Left colon (tissue), 2 donors: ENCODE data around the gene ADGRG7. TPM values are rescaled to one million over a fixed set of nuclear protein-coding genes. Genes with fewer than 3 reads are reported as not detected.
A peak's percentile ranks its signal among the peaks of the same experiment; 100 is the strongest.

Experiments
- ATAC-seq: fragments of 200-7000 bp; cut with Tn5 transposase; one replicate; pipeline ENCODE4 v1.9.1; 2020; ENCODE audit warnings: mild to moderate bottlenecking, moderate library complexity
- DNase-seq, 2 donors: peaks; one replicate each; pipeline ENCODE4 v3.0.0-alpha.2; 2020
- intact Hi-C, 2 donors: fragments of 100-400 bp; cut with DNase I in 1 of 2; cut with micrococcal nuclease in 1 of 2; formaldehyde crosslinking; loops; one replicate each; pipeline versions ENCODE4 v1.11.2 to v1.14.0; 2022; cut with DNase I, micrococcal nuclease
- total RNA-seq, 2 donors: library from RNA; stranded (reverse); fragmentation: NEBNext Ultra II Directional; extraction: Animal tissue kit (Norgen Biotek cat#: 25700); gene quantifications; one replicate each; pipeline ENCODE4 v1.2.1, GENCODE V29; 2021
- donor health status: DM: no; HTN: no; CAD: no.
- donor health status: DM: yes; HTN: yes; CAD: no.

ADGRG7 gene
- total RNA-seq, 2 donors from 2014 or later = 11.7 to 15.6 TPM

GRCh38 chr3:100590114-100590839 is 19.1 kb upstream of the ADGRG7 start:
- ATAC-seq (peak; percentile 79), DNase-seq (peak; percentile 37 to 50)
- intact Hi-C loops = loop anchor here in 1 of 2 donors (2.0 kb wide), 1 partner anchor 127 kb away; no protein-coding TSS in a partner anchor

GRCh38 chr3:100590840-100591147 is 18.6 kb upstream of the ADGRG7 start:
- no peak for DNase-seq
- intact Hi-C loops = loop anchor here in 1 of 2 donors (2.0 kb wide), 1 partner anchor 128 kb away; no protein-coding TSS in a partner anchor

GRCh38 chr3:100591411-100591810 is 18.0 kb upstream of the ADGRG7 start:
- DNase-seq (no peak), ATAC-seq (peak; percentile 95)
- intact Hi-C loops = loop anchor here in 1 of 2 donors (2.0 kb wide), 1 partner anchor 129 kb away; no protein-coding TSS in a partner anchor

More at GRCh38 chr3:100590840-100591147, 18.6 kb upstream of the ADGRG7 start:
- no peak for ATAC-seq

- ATAC-seq (peak; percentile 85), DNase-seq (peak in 1 of 2 donors; percentile 56)
These were observed 9.0 kb upstream of the ADGRG7 start for GRCh38 chr3:100600181-100601042.

GRCh38 chr3:100602506-100603444 is 6.6 kb upstream of the ADGRG7 start:
- DNase-seq (no peak), ATAC-seq (peak; percentile 73)
- intact Hi-C loops = no loop called here

More at GRCh38 chr3:100600181-100601042, 9.0 kb upstream of the ADGRG7 start:
- intact Hi-C loops = no loop called here

- DNase-seq (no peak), ATAC-seq (peak; percentile 60)
- intact Hi-C loops = no loop called here
These were observed 5.9 kb upstream of the ADGRG7 start for GRCh38 chr3:100603469-100603868.

- intact Hi-C loops = no loop called here
- ATAC-seq (no peak), DNase-seq (no peak)
These were observed 4.0 kb upstream of the ADGRG7 start for GRCh38 chr3:100605358-100605757.

GRCh38 chr3:100606894-100607512 is 2.4 kb upstream of the ADGRG7 start:
- no peak for DNase-seq
- no peak for ATAC-seq
- intact Hi-C loops = no loop called here

GRCh38 chr3:100609963-100610362 is 562 bp downstream of the ADGRG7 start:
- ATAC-seq (peak; percentile 33), DNase-seq (no peak)
- intact Hi-C loops = no loop called here

- intact Hi-C loops = no loop called here
- ATAC-seq (no peak), DNase-seq (no peak)
These were observed 1.8 kb downstream of the ADGRG7 start for GRCh38 chr3:100611221-100611620.

- no peak for DNase-seq
- peak; percentile 85 for ATAC-seq
- intact Hi-C loops = no loop called here
These were observed 4.5 kb downstream of the ADGRG7 start for GRCh38 chr3:100613721-100614390.

GRCh38 chr3:100614941-100615340 is 5.5 kb downstream of the ADGRG7 start:
- DNase-seq (no peak), ATAC-seq (peak; percentile 25)

GRCh38 chr3:100615684-100616083 is 6.3 kb downstream of the ADGRG7 start:
- intact Hi-C loops = no loop called here
- ATAC-seq (no peak), DNase-seq (no peak)

More at GRCh38 chr3:100614941-100615340, 5.5 kb downstream of the ADGRG7 start:
- intact Hi-C loops = no loop called here

GRCh38 chr3:100621251-100621650 is 11.8 kb downstream of the ADGRG7 start:
- intact Hi-C loops = no loop called here
- no peak for ATAC-seq

GRCh38 chr3:100627491-100627890 is 18.1 kb downstream of the ADGRG7 start:
- ATAC-seq = no peak
- DNase-seq = no peak
- intact Hi-C loops = no loop called here

More at GRCh38 chr3:100621251-100621650, 11.8 kb downstream of the ADGRG7 start:
- no peak for DNase-seq

- ATAC-seq = no peak
- intact Hi-C loops = no loop called here
These were observed 20.2 kb downstream of the ADGRG7 start for GRCh38 chr3:100629421-100630127.

GRCh38 chr3:100630664-100631063 is 21.3 kb downstream of the ADGRG7 start:
- no peak for ATAC-seq
- intact Hi-C loops = no loop called here
- no peak for DNase-seq

More at GRCh38 chr3:100629421-100630127, 20.2 kb downstream of the ADGRG7 start:
- DNase-seq = no peak
